Measurements from ENCODE around the gene ZFP36L2.

The ZFP36L2 gene

GRCh38 chr2:43250015-43250414 is 23.6 kb upstream of the ZFP36L2 start:
- H4K20me1 ChIP-seq (ENCODE audit: control insufficient read depth, insufficient read depth, low read depth, low read length), result no peaks in the 10 kb centered on the region
- TF ChIP-seq CTCF (IDR thresholded peaks at IDR 0.05; ENCODE audit: low read depth, low read length, poor library complexity, severe bottlenecking) (no peak), EZH2phosphoT487 (IDR thresholded peaks at IDR 0.05; ENCODE audit: borderline replicate concordance, low read length) (no peak)
- no peaks in the 10 kb centered on the region for H3K79me2 ChIP-seq (ENCODE audit: control insufficient read depth, low read length)
- no peaks in the 10 kb centered on the region for H3K4me1 ChIP-seq (ENCODE audit: control insufficient read depth, low read length)
- no peaks in the 10 kb centered on the region for H3K27me3 ChIP-seq (ENCODE audit: control insufficient read depth, low read length)
- no peaks in the 10 kb centered on the region for H3K9me2 ChIP-seq (replicated peaks; ENCODE audit: control insufficient read depth, low read length)
- no peak overlapping the region for H3K4me2 ChIP-seq (ENCODE audit: low read length)
- H3K4me3 ChIP-seq (ENCODE audit: low read length), result no peak overlapping the region
- H3K36me3 ChIP-seq (ENCODE audit: control insufficient read depth, low read length), result peaks cover 5% of the 10 kb centered on the region; the same call in 1 of the 2 replicates
- no peaks in the 10 kb centered on the region for H3F3A ChIP-seq (ENCODE audit: control insufficient read depth, insufficient read depth)
- no peak overlapping the region for H3K27ac ChIP-seq (ENCODE audit: low read depth, low read length)
- no peaks in the 10 kb centered on the region for H3K9me3 ChIP-seq (ENCODE audit: control insufficient read depth, insufficient read depth, low read length)

GRCh38 chr2:43248621-43249020 is 22.2 kb upstream of the ZFP36L2 start:
- H3K4me1 ChIP-seq (ENCODE audit: control insufficient read depth, low read length), result no peaks in the 10 kb centered on the region
- no peaks in the 10 kb centered on the region for H3K9me3 ChIP-seq (ENCODE audit: control insufficient read depth, insufficient read depth, low read length)
- no peak overlapping the region for H3K4me3 ChIP-seq (ENCODE audit: low read length)
- H3K36me3 ChIP-seq (ENCODE audit: control insufficient read depth, low read length), result no peaks in the 10 kb centered on the region
- H3K9me2 ChIP-seq (replicated peaks; ENCODE audit: control insufficient read depth, low read length), result no peaks in the 10 kb centered on the region
- no peak for TF ChIP-seq EZH2phosphoT487 (IDR thresholded peaks at IDR 0.05; ENCODE audit: borderline replicate concordance, low read length)
- no peak for TF ChIP-seq CTCF (IDR thresholded peaks at IDR 0.05; ENCODE audit: low read depth, low read length, poor library complexity, severe bottlenecking)
- no peaks in the 10 kb centered on the region for H3K79me2 ChIP-seq (ENCODE audit: control insufficient read depth, low read length)
- no peak overlapping the region for H3K4me2 ChIP-seq (ENCODE audit: low read length)
- H4K20me1 ChIP-seq (ENCODE audit: control insufficient read depth, insufficient read depth, low read depth, low read length), result no peaks in the 10 kb centered on the region
- no peaks in the 10 kb centered on the region for H3F3A ChIP-seq (ENCODE audit: control insufficient read depth, insufficient read depth)
- H3K27me3 ChIP-seq (ENCODE audit: control insufficient read depth, low read length), result no peaks in the 10 kb centered on the region
- no peak overlapping the region for H3K27ac ChIP-seq (ENCODE audit: low read depth, low read length)

GRCh38 chr2:43246641-43247040 is 20.2 kb upstream of the ZFP36L2 start:
- no peaks in the 10 kb centered on the region for H3K27me3 ChIP-seq (ENCODE audit: control insufficient read depth, low read length)
- no peaks in the 10 kb centered on the region for H3K79me2 ChIP-seq (ENCODE audit: control insufficient read depth, low read length)
- no peaks in the 10 kb centered on the region for H3K9me3 ChIP-seq (ENCODE audit: control insufficient read depth, insufficient read depth, low read length)
- H3K9me2 ChIP-seq (replicated peaks; ENCODE audit: control insufficient read depth, low read length), result no peaks in the 10 kb centered on the region
- H3K4me1 ChIP-seq (ENCODE audit: control insufficient read depth, low read length), result no peaks in the 10 kb centered on the region
- H3F3A ChIP-seq (ENCODE audit: control insufficient read depth, insufficient read depth), result no peaks in the 10 kb centered on the region
- H3K4me2 ChIP-seq (ENCODE audit: low read length), result no peak overlapping the region
- TF ChIP-seq EZH2phosphoT487 (IDR thresholded peaks at IDR 0.05; ENCODE audit: borderline replicate concordance, low read length), result no peak
- TF ChIP-seq CTCF (IDR thresholded peaks at IDR 0.05; ENCODE audit: low read depth, low read length, poor library complexity, severe bottlenecking), result no peak
- no peak overlapping the region for H3K4me3 ChIP-seq (ENCODE audit: low read length)
- H4K20me1 ChIP-seq (ENCODE audit: control insufficient read depth, insufficient read depth, low read depth, low read length), result no peaks in the 10 kb centered on the region
- H3K27ac ChIP-seq (ENCODE audit: low read depth, low read length), result no peak overlapping the region
- H3K36me3 ChIP-seq (ENCODE audit: control insufficient read depth, low read length), result no peaks in the 10 kb centered on the region

- Histone ChIP-seq H3K9me3 (ENCODE audit: control insufficient read depth, insufficient read depth, low read length) (no peaks in the 10 kb centered on the region), H3K4me1 (ENCODE audit: control insufficient read depth, low read length) (peaks cover 22% of the 10 kb centered on the region)
- TF ChIP-seq CTCF (IDR thresholded peaks at IDR 0.05; ENCODE audit: low read depth, low read length, poor library complexity, severe bottlenecking), result no peak
- no peak for TF ChIP-seq EZH2phosphoT487 (IDR thresholded peaks at IDR 0.05; ENCODE audit: borderline replicate concordance, low read length)
These were observed 15.2 kb upstream of the ZFP36L2 start for GRCh38 chr2:43241558-43241957.

More at GRCh38 chr2:43241558-43241957, 15.2 kb upstream of the ZFP36L2 start:
- Histone ChIP-seq H3K9me2 (replicated peaks; ENCODE audit: control insufficient read depth, low read length) (no peaks in the 10 kb centered on the region), H4K20me1 (ENCODE audit: control insufficient read depth, insufficient read depth, low read depth, low read length) (no peaks in the 10 kb centered on the region), H3K4me3 (ENCODE audit: low read length) (no peak overlapping the region), H3K36me3 (ENCODE audit: control insufficient read depth, low read length) (no peaks in the 10 kb centered on the region), H3K27ac (ENCODE audit: low read depth, low read length) (no peak overlapping the region), H3F3A (ENCODE audit: control insufficient read depth, insufficient read depth) (no peaks in the 10 kb centered on the region), H3K4me2 (ENCODE audit: low read length) (no peak overlapping the region), H3K79me2 (ENCODE audit: control insufficient read depth, low read length) (no peaks in the 10 kb centered on the region), H3K27me3 (ENCODE audit: control insufficient read depth, low read length) (no peaks in the 10 kb centered on the region)

Data from DOHH2 (cell line).